Fibroblast of the aortic adventitia (primary cell): ENCODE data around the gene ZBTB7A. TPM values are rescaled to one million over a fixed set of nuclear protein-coding genes. Genes with fewer than 3 reads are reported as not detected.

Experiments
- DNase-seq: peaks from one replicate; pipeline ENCODE4 v3.0.0-alpha.2; 2010; ENCODE audit warnings: low read depth
- H3K4me3 ChIP-seq: 2 replicates; pipeline ENCODE4 v1.5.1; 2011; ENCODE audit warnings: low read depth, mild to moderate bottlenecking, control low read depth, low read length, moderate library complexity
- total RNA-seq: library from RNA; depleted of rRNA; stranded (reverse); fragments of >200 nt; gene quantifications from 2 replicates; pipeline ENCODE4 v1.2.3, GENCODE V29; 2012; ENCODE audit warnings: low replicate concordance
- TF ChIP-seq, protein P1 (sequence below): IDR thresholded peaks from 2 replicates; pipeline ENCODE4 v1.5.1; 2011; ENCODE audit warnings: mild to moderate bottlenecking, low read length, control low read depth, inconsistent platforms; ENCODE audit not compliant: insufficient read depth

The ZBTB7A gene
- total RNA-seq, 1 donor: 31.6 TPM

DNA sequence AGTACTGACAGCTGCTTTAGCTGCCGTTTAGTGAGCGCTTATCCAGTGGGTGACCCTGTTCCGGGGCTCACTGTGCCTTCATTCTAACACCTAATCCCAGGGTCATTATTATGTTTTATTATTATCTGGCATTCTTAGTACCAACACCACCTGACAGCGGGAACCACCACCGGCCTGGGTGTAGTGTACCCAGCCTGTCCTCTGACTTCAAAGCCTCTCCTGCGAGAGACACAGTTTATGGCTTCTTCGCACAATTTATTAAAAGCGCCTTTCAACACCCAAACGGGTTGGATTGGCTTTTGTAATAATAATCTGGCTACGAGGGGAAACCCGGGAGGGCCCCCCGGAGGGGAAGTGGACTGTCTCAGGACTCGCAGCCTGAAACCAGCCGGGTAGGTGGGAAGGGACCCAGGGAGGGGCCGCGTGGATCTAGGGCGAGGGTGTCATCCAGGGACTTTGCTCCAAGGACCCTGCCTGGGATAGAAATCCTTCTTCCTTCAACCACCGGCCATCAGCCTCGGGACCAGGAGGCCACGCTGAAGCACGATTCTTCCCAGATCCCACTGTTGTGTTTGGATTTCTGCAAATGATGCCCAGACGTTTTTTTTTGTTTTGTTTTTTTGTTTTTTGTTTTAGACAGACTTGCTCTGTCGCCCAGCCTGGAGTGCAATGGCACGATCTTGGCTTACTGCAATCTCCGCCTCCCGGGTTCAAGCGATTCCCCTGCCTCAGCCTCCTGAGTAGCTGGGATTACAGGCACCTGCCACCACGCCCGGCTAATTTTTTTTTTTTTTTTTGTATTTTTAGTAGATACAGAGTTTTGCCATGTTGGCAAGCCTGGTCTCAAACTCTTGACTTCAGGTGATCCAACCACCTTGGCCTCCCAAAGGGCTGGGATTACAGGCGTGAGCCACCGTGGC lies 1.6 kb upstream of the ZBTB7A start:
- DNase-seq: no peak
- TF ChIP-seq, protein P1, sequence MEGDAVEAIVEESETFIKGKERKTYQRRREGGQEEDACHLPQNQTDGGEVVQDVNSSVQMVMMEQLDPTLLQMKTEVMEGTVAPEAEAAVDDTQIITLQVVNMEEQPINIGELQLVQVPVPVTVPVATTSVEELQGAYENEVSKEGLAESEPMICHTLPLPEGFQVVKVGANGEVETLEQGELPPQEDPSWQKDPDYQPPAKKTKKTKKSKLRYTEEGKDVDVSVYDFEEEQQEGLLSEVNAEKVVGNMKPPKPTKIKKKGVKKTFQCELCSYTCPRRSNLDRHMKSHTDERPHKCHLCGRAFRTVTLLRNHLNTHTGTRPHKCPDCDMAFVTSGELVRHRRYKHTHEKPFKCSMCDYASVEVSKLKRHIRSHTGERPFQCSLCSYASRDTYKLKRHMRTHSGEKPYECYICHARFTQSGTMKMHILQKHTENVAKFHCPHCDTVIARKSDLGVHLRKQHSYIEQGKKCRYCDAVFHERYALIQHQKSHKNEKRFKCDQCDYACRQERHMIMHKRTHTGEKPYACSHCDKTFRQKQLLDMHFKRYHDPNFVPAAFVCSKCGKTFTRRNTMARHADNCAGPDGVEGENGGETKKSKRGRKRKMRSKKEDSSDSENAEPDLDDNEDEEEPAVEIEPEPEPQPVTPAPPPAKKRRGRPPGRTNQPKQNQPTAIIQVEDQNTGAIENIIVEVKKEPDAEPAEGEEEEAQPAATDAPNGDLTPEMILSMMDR: no peak
- peak overlapping the region; percentile 77 for H3K4me3 ChIP-seq

DNA sequence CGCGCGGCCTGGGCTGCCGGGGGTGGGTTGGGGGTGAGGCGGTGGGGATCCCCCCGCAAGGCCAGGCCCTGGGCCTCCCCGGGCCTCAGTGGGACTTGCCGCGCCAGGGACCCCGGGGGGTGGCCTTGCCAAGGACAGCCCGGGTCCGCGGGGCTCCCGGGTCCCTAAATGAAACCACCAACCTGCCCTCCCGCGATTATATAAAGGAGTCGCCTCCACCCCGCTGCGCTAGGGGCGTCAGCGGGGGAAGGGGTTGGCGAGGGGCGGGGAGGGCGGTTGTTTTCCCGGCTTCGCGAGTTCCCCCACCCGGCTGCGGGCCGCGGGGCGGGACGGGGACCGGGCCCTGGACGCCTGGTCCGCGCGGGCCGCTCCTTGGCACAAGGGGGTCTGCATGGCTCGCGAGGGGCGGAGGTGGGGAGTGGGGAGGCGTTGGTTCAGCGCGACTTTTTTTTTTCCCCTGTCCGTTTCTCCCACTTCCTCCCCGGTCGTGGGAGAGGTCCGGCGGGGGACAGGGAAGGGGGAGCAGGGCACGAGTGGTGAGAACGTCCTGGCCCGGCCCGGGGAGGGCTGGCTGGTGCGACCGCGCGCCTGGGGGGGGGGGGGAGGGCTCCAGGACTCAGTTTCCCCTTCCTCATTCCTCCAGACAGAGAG lies 822 bp upstream of the ZBTB7A start:
- peak overlapping the region; percentile 77 for H3K4me3 ChIP-seq
- TF ChIP-seq, protein P1: peak; percentile 4
- DNase-seq: no peak

DNA sequence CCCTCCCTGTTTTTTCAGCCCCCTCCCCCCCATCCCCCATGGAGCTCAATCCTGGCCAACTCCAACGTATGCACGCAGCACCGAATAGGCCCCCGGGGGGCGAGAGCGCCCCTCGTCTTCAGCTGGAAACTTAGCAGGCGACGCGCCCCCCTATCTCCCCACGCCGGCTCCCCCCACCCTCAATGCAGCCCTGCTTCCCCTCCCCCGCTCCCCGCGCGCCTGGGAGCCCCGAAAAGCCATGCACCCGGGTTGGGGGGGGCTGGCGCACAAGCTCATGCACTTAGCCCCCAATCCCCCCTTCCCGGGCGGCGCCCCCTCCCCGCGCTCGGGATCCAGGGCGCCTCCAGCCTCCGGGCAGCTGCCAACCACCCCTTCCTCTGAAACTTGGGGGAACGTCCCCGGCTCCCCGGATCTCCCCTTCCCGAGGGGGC lies 508 bp downstream of the ZBTB7A start:
- peak overlapping the region; percentile 77 for H3K4me3 ChIP-seq
- no peak for DNase-seq
- TF ChIP-seq, protein P1: no peak

DNA sequence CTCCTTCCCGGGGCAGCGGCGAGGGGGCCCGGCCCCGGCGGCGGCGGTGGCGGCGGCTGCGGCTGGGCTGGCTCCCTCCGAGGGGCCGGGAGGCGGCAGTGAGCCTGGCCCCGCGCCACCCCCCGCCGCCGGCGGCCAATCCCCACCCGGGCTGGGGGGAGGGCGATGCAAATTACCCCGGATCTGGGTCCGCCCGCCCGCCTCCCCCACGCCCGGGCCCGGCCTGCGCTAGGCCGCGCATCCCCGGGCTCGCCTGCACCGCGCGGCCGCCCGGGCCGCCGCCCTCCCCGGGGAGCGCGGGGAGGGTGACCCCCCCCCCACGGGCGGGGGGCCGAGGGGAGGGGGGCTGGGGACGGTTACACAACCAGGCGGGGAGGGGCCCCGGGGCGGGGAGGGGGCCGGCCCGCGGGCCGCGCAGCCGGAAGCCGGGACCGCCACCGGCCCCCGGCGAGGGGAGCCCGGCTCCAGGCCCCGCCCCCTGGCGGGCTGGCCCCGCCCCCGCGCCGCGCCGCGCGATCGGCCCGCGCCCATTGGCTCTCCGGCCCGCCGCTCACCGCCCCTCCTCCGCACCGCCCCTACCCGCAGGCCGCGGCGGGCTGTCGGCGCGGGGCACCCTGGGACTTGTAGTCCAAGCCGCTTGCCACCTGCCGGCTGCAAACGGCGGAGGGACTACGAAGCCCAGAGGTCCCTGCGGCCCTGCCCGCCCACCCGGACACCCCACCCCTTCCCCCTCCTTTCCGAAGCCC lies 1.1 kb downstream of the ZBTB7A start:
- peak overlapping the region; percentile 77 for H3K4me3 ChIP-seq

DNA sequence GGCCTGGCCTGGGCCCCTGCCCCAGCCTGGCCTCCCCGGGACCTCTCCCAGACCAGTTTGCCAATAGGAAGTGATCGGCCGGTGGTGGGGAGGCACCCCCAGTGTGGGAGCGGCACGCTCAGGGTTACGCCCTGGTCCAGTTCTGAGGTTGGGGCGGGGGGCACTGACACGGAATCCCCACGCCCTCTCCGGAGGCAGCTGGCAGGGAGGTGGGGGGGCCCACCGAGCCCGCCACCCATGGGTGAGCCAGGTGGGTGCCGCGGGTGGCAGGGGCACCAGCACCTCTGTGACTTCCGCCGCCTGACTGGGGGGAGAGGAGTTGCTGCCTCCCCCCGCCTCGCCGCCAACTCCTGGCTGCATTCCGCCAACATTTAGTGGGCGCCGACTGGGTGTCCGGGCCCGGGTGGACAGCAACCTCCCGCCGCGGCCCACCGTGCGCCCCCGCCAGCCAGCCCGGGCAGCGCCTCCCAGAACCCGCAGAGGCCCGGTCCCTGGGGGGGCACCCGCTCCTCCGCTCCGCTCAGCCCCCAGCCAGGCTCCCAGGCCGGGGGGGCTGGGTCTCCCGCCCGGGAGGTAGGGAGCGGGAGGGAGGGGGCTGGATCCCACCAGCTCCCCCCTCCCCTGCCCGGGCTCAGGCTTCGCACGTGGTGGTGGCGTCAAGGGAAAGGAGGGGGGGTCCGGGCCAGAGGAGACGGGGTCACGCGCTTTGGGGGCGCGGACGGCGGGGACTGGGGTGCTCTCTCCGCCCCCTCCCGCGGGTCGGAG lies 2.0 kb downstream of the ZBTB7A start:
- TF ChIP-seq, protein P1: no peak
- peak overlapping the region; percentile 77 for H3K4me3 ChIP-seq
- no peak for DNase-seq

More for the DNA sequence above, 1.1 kb downstream of the ZBTB7A start:
- peak; percentile 97 for DNase-seq
- TF ChIP-seq, protein P1: no peak

DNA sequence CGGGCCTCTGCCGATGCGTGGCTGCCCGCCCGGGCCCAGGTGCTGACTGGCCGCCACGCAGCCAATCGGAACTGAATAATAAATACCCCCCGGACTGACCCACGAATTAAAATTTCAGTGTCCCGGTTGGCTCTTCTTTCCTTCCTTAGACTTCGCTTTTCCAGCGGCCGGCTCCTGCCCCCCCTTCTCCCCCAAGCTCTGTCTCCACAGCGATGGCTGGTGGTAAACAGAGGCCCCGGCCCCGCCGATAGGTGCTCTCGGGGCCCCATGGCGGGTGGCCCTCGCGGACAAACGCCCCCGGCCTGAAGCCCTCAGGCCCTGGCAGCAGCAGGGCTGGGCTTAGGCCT lies 2.6 kb downstream of the ZBTB7A start:
- no peak for DNase-seq
- TF ChIP-seq, protein P1: no peak
- H3K4me3 ChIP-seq: peak overlapping the region; percentile 77
